ENCODE measurements around the gene KRT83. TPM values are rescaled to one million over a fixed set of nuclear protein-coding genes. Genes with fewer than 3 reads are reported as not detected.

The KRT83 gene
- total RNA-seq, 4 donors from 2014 or later = 0.22 to 0.46 (median 0.40) TPM; not detected in 1

- DNase-seq = no peak
- no peaks in the 10 kb centered on the region for H3K9me3 ChIP-seq
- no peak overlapping the region for H3K27ac ChIP-seq
- 51 to 52% methylated on average over 5 of the region's 5 CpGs for WGBS, 2 donors
- no peak overlapping the region for H3K4me3 ChIP-seq (replicated peaks in 1 of 3)
- TF ChIP-seq POLR2A (IDR thresholded peaks at IDR 0.05) = no peak
- TF ChIP-seq, protein P1, sequence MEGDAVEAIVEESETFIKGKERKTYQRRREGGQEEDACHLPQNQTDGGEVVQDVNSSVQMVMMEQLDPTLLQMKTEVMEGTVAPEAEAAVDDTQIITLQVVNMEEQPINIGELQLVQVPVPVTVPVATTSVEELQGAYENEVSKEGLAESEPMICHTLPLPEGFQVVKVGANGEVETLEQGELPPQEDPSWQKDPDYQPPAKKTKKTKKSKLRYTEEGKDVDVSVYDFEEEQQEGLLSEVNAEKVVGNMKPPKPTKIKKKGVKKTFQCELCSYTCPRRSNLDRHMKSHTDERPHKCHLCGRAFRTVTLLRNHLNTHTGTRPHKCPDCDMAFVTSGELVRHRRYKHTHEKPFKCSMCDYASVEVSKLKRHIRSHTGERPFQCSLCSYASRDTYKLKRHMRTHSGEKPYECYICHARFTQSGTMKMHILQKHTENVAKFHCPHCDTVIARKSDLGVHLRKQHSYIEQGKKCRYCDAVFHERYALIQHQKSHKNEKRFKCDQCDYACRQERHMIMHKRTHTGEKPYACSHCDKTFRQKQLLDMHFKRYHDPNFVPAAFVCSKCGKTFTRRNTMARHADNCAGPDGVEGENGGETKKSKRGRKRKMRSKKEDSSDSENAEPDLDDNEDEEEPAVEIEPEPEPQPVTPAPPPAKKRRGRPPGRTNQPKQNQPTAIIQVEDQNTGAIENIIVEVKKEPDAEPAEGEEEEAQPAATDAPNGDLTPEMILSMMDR (IDR thresholded peaks at IDR 0.05) = no peak
- H3K27me3 ChIP-seq = no peaks in the 10 kb centered on the region
- intact Hi-C loops (cut with DNase I) = no loop called here
- H3K36me3 ChIP-seq = no peaks in the 10 kb centered on the region
- H3K4me1 ChIP-seq = peaks cover 42 to 45% of the 10 kb centered on the region in 2 donors
Measured at GRCh38 chr12:52354200-52354599, 33.0 kb upstream of the KRT83 start.

DNA sequence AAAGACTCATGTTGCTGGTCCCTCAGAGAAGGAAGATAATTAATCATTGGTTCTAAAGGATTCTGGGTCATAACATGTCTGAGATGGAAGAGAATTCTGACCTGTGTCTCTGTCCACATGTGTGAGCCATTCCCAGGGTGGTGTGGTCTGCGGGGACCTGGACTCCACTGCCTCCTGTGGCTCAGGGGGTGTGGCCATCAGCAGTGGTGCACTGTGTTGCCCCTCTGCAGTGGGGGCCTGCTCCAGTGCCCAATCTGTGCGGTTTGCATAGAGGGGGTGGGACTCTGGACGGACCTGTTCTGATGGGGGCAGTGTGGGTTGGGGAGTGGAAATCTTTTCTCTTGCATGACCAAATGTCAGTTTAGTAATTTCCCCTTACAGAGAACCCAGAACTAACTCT lies 32.6 kb upstream of the KRT83 start:
- Histone ChIP-seq H3K36me3 (no peaks in the 10 kb centered on the region), H3K27ac (peak overlapping the region in 2 of 3 donors; percentile 93 to 95), H3K4me1 (peaks cover 42 to 48% of the 10 kb centered on the region in 2 donors), H3K4me3 (replicated peaks in 1 of 3) (no peak overlapping the region), H3K27me3 (no peaks in the 10 kb centered on the region), H3K9me3 (no peaks in the 10 kb centered on the region)
- WGBS, 2 donors = 56 to 61% methylated on average over 3 of the region's 3 CpGs
- DNase-seq = no peak
- intact Hi-C loops (cut with DNase I) = no loop called here
- no peak for TF ChIP-seq POLR2A (IDR thresholded peaks at IDR 0.05)
- TF ChIP-seq, protein P1 (IDR thresholded peaks at IDR 0.05) = no peak

DNA sequence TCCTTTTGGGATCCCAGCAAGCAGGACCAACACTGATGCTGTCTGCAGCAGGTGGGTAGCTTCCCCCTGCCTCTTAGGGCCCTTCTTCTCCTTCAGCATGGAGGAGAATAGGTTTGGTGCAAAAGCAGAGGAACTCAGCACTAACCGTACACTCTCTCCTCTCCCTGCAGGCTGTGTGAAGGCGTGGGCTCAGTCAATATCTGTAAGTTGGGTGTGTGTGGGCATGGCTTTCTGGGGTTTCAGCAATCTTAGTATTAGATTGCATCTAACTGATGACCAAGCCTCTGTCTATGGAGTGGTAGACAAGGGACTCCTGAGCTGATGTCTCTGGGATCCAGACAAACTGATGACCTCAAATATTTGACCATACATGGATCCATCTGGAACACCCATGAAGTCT lies 31.8 kb upstream of the KRT83 start:
- peaks cover 47 to 53% of the 10 kb centered on the region in 2 donors for H3K4me1 ChIP-seq
- H3K27me3 ChIP-seq = no peaks in the 10 kb centered on the region
- no peak overlapping the region for H3K4me3 ChIP-seq (replicated peaks in 1 of 3)
- intact Hi-C loops (cut with DNase I) = no loop called here
- DNase-seq = no peak
- H3K9me3 ChIP-seq = no peaks in the 10 kb centered on the region
- H3K36me3 ChIP-seq = no peaks in the 10 kb centered on the region
- peak overlapping the region; percentile 70 to 95 (median 93) for H3K27ac ChIP-seq
- 81 to 100% methylated on average over 2 of the region's 2 CpGs for WGBS, 2 donors
- TF ChIP-seq, protein P1 (IDR thresholded peaks at IDR 0.05) = no peak
- TF ChIP-seq POLR2A (IDR thresholded peaks at IDR 0.05) = no peak

DNA sequence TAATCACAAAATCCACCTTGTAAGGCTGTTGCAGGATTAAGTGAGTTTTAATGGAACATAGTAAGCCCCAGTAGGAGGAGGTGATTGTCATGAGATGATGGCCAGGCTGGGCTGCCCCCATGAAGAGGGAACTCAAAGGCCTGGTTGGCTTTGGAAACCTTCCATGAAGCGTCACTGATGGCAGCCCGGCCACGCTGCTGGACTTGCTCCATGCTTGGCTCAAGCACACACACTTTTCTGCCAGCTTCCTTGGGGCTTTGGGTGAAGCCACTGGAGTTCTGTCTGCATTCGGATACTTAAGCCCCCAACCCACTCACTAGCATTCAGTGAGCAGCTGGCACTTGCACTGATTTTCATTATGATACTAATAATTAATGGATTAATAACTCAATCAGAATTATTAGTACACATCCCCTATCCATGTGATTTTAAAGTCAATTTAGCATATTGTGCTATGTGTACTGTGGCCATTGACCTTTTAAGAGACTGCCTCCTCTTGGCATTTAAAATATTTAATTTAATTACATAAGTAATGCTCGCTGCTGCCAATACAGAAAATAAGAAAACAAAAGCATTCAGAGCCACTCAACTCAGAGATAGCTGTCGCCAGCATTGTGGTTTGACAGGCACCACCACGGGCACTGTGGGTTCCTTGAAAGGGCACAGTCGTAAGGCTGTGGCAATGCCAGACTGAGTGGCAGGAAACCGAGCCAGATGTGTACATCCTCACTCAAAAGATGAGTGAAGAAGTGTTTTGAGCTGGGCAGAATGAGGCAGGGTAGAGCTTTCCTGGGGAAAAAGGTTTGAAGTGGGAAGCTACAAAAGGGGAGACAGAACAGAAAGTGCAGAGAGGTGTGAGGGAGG lies 30.2 kb upstream of the KRT83 start:
- intact Hi-C loops (cut with DNase I) = no loop called here
- peak overlapping the region; percentile 70 to 95 (median 93) for H3K27ac ChIP-seq
- H3K4me3 ChIP-seq (replicated peaks in 1 of 3) = no peak overlapping the region

More for the DNA sequence above, 30.2 kb upstream of the KRT83 start:
- Histone ChIP-seq H3K27me3 (no peaks in the 10 kb centered on the region), H3K9me3 (no peaks in the 10 kb centered on the region), H3K4me1 (peaks cover 53 to 61% of the 10 kb centered on the region in 2 donors), H3K36me3 (no peaks in the 10 kb centered on the region)
- TF ChIP-seq, protein P1 (IDR thresholded peaks at IDR 0.05) = no peak
- TF ChIP-seq POLR2A (IDR thresholded peaks at IDR 0.05) = peak in 1 of 2 donors; percentile 29
- DNase-seq = peak; percentile 90 to 92
- 20 to 24% methylated on average over 9 of the region's 9 CpGs for WGBS, 2 donors

Measured in thyroid gland (tissue), 4 donors.